GM19193 (cell line): Measurements from ENCODE around the gene CDK11A.
"Not testable (repeated sequence)": the region's sequence is repeated elsewhere in the genome, so short reads cannot be mapped to it uniquely, and the experiment has no call there.

Experiments
- POLR2A ChIP-seq: IDR thresholded peaks from 4 replicates; pipeline ENCODE4 v1.6.1; 2011; ENCODE audit not compliant: insufficient read depth, insufficient read length; ENCODE audit errors: extremely low read depth

CDK11A gene

DNA sequence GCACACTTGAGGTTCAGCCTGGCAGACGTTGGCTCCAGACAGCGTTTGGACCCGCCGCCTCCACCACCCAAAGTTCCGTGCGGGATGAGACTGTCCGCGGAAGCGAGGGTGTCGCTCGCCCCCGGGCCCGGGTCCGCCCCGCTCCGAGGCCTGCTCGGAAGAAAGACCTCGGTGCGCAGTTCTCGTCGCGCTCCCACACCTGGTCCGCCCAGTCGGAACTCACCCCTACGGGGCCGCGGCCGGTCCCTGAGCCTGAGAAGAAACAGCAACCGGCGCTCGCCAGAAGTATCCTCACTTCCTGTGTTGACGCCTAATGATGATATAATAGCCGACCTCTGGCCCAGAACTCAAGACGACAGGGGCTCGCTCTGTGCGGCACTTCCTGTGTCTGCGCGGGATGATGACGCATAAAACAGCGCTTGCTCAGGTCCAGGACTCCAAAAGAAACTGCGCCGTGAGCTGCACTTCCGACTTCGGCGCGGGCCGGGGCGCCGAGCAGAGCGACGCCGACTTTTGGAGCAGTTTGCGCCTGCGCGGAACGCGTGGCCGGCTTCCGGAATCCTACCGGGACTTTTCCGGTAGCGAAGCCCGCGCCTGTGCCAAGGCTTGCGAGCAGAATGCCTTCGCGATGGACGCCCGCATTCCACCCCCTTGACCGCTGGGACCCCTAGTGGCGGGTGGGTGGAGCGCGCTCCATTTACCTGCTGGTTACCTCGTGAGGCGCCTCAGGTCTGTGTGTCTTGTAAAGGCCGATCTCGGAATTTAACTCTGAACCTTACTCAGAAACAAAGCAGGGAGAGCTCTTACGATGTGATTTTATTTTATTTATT, at the start of gene CDK11A:
Gene CDK11A, minus strand, starts transcription at position 323 of the 830 bp plus-strand sequence. CDS start 1,539 bp downstream, outside the sequence.
- TF ChIP-seq POLR2A = not testable (repeated sequence)

DNA sequence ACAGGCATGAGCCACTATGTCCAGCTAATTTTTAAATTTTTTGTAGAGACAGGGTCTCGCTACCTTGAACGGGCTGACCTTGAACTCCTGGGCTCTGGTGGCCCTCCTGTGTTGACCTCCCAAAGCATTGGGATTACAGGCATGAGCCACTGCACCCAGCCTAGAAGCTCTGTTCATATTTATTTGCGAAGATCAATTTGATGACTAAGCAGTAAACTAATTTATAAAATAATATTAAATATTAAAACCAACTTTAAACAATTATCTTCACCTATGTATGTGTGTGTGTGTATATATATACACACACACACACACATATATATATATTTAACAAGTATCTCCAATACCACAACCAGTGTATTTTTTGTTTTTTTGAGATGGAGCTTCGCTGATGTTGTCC, 49.7 kb upstream of the CDK11A start:
- no peak for TF ChIP-seq POLR2A

DNA sequence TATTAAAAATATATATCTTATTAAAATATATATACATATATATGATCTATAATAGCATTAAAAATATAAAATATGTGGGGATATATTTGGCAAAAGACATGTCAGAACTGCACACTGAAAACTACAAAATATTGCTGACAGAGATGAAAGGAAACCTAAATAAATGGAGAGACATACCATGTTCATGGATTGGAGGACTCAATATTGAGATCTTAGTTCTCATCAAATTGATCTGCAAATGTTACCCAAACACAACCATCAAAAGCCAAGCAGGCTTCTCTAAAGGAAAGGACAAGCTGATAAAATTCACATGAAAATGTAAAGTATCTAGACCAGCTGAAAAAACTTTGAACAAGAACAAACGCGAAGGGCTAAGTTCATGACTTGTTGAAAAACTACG, 46.9 kb upstream of the CDK11A start:
- no peak for TF ChIP-seq POLR2A

DNA sequence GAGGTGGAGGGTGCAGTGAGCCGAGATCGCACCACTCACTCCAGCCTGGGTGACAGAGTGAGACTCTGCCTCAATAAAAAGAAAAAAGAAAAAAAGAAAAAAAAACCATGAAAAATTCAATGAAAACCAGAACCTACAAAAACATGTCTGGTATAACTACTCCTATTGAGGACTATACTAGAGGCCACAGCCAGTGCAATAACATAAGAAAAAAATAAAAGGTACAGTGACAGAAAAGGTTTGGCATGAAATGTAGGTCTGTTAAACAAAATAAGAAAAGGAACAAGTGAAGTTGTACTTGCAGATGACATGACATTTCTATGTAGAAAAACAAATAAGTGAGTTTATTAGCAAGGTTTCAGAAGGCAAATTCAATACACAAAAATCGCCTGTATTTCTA, 45.9 kb upstream of the CDK11A start:
- no peak for TF ChIP-seq POLR2A

DNA sequence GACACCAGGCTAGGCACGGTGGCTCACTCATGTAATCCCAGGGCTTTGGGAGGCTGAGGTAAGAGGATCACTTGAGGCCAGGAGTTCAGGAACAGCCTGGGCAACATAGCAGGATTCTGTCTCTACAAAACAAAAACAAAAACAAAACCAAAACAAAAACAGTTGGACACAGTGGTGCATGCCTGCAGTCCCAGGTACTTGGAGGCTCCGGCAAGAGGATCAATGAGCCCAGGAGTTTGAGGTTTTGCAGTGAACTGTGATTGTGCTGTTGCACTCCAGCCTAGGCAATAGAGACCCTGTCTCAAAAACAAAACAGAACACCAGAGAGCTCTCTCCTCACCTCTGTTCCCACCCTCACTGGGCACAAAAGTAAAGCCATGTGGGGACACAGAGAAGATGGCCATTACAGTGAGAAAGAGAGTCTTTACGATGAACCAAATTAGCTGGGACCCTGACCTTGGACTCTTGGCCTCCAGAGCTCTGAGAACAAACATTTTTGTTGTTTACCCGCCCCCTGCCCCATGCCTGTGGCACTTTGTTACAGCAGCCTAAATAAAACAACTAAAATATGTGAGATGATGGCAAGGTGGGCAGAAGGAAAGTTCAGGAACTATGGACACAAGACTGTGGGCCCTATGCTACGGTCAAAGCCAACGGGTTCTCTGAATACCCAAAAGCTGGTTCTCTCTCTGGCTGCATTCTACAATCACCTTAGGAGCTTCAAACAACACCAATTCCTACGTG, 44.3 kb upstream of the CDK11A start:
- no peak for TF ChIP-seq POLR2A

DNA sequence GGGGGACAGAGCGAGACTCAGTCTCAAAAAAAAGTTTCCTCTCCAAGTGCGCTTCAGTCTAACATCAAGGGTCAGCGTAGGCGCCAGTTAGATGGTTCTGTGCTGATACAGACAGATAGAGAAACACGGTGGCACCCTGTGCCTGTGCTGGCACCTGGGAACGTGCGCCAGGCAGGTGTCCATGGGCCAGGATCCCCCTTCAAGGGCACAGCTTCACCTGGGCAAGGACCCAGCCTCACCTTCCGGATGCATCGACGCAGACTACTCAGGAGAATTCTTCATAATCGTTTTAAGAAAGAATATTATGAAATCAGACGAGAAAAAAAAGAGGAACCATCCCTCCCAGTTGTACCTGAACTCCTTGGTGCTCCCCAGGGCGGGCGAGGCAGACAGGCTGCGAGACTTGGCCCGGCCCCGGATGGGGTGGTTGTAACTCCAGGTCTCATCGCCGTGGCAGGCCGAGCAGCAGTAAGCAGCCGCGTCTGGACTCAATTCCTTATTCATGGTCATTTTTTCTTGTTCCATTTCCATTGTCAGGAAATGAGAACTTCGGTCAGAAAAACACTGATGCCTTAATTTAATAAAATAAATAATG, 40.8 kb upstream of the CDK11A start:
- no peak for TF ChIP-seq POLR2A

DNA sequence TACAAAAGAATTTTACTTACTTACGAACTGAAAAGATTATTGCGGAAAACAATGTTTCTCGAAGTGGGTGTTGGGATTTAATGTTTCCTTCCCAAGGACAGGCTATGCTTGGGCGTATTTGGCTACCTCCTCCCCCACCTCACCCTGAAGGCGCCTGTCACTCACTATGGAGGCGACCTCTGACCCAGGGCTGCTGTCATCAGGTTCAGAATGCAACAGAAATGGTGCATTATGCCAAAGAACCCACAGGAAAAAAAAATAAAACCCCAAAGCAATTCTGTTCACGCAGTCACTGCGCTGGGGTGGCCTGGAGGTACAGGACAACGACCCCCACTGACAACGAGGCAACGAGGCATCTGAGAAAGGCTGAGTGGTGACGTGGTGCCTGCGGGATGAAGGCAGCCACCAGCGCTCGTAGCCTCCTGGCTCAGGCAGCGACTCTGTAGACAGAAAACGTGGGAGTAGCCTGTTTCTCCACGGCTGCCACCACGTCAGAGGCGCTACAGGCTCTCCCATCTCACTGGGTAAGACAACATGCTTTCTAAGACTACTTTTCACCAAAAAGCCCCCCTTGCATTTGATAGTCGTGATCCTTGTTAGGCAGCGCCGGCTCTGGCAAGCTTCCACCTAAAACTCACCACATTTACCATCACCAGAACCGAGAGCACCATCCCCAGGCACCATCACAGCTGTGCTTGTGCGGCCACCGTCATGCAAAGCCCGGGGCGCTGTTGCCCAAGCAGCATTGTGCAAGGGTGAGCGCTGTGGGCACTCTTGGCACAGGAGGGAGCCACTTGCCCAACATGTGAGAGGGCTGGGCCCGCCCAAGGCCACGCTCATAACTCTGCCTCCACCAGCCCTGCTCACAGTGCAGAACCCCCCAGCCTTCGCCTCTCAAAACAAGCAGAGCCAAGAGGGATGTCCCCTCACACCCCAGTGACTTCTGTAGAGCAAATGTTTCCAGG, 39.8 kb upstream of the CDK11A start:
- TF ChIP-seq POLR2A = no peak

DNA sequence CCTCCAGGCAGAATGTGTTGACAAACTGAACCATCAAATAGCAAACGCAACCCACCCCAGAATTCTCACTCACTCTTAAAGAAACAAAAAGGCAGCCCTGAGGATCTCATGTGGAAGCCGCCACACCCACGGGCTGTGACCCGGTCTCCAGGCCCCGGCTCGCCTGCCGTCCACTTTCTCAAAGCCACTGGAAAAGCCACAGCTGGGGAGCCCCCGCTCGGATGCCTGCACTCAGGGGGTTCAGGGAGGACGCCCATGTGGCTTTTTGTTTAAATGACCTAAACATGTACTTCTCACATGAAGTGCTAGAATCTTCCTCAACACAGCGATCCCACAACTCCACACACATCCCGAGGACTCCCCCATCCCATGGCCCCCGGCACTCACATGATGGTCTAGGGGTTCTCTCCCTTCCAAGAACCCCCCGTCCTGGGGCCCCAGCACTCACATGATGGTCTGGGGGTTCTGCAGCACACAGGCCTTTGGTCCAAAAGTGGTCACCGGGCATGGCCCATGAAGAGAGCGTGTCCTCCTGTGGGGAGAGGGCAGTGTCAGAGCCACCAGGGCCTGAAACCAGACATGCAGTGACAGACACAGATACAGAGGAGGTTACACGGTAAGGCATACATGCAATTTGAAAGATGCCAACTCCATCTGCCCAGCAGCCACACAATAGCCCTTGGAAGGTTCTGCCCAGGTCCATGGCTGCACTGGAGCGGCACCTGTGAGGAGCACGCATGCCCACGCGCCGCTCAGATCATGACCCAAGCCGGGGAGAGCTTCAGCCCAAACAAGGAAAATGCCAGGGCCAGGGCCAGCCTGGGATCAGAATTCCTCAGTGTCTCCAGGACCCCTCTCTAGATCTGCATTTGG, 37.6 kb upstream of the CDK11A start:
- TF ChIP-seq POLR2A = no peak

DNA sequence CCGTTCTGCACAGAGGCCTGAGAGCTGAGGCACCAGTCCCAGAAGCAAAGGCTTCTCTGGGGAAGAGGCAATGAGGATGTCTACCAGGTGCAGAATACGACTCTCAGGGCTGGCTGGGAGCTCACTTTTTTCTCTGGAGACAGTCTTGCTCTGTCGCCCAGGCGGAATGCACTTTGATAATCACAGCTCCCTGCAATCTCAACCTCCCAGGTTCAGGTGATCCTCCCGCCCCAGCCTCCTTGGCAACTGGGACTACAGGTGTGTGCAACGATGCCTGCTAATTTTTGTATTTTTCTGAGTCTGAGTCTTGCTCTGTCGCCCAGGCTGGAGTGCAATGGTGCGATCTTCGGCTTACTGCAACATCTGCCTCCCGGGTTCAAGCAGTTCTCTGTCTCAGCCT, 36.6 kb upstream of the CDK11A start:
- TF ChIP-seq POLR2A = no peak

DNA sequence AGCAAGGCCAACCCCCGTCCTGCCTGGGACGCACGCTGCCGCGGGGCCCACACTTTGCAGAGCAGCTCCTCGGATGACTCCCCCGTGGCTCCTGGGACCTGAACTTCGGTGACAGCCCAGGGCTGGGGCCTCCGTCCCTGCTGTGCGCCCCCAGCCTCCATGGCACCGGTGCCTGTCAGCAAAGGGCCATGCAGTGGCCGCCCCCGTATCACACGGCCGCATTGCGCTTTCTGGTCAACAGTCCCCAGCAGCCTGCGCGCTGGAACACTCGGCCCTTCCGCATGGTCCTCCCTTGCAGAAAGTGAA, 36.1 kb upstream of the CDK11A start:
- TF ChIP-seq POLR2A = no peak

DNA sequence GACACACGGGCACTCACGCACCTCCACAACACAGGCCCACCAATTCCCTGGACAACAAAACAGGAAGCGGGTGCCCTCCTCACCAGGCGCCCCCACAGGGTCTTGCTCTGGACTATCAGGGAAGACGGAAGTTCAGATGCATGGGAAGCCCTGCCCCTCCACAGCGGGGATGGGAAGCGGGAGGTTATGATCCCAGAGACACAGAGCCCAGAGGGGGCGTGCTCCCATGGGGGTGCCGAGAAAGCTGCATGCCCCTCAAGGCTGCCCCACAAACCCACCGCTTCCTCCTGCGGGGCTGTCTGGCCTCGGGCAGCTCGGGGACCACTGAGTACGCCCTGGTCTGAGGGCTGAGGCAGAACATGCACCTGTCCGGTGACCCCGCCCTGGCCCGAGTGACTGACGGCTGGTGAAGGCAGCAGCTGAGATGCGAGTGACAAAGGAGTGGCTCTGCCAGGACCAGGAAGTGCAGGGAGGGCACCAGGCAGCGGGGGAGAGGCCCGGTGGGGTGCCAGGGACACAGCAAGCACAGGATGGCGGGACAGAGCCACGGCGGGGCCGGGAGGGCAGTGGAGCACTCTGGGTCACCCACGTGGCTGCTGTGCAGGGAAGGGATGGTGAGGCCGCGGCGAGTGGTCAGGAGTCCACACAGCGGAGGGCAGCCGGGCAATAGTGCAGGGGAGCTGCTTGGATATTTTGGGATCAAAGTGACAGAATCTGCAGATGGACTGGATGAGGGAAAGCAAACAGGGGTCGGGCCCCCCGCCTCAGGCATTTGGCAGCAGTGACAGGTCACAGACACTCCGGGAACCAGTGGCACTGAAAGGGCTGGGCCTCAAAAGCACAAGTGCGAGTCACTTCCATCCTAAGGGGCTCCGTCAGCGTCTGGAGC, 35.5 kb upstream of the CDK11A start:
- no peak for TF ChIP-seq POLR2A

DNA sequence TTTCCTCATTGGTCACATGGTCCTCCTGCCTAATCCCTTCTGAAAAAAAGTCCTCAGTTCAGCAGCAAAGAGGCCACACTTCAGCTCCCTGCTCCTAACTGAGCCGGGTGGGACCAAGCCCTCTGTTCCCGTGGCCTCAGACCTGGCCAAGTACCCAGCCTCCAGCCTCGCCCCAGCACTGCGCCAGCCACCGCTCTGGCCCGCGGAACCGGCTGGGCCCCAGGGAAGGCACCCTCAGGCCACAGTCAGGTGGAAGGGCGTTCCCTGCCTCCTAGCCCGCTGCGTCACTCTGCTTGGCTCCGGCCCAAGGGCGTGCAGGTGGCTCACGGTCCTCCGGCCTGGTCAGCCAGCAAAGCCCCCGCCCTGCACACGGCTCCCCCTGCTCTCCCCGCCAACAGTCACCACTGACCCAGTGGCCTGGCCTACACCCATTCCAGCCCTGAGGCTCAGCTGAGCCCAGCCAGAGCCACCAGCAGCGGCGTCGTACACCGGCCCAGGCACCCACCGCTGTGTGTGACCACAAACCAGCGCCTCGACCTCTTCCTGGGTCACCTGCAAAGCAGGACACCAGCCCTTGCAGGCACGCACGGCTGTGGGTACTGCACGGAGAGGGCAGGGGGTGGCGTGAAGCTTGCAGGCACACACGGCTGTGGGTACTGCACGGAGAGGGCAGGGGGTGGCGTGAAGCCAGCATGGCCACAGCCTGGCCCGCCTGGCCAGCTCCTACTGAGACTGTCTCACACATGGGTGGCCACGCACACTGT, 34.7 kb upstream of the CDK11A start:
- no peak for TF ChIP-seq POLR2A
